Heart left ventricle (tissue), 16 donors: ENCODE results near the gene FGF9. TPM values are rescaled to one million over a fixed set of nuclear protein-coding genes. Genes with fewer than 3 reads are reported as not detected.
A peak's percentile ranks its signal among the peaks of the same experiment; 100 is the strongest.

ENCODE experiments used
- ATAC-seq, 4 donors: fragments of 200-7000 bp; cut with Tn5 transposase; one replicate each; pipeline ENCODE4 v1.9.1; 2020 to 2022; ENCODE audit warnings: moderate library complexity in 4 of 4, mild to moderate bottlenecking in 3 of 4, moderate number of reproducible peaks in 1 of 4
- DNase-seq, 5 donors: peaks; one replicate each; pipeline ENCODE4 v3.0.0-alpha.2; 2020
- H3K27ac ChIP-seq, 12 donors: fragments of 200-600 bp; sonication (generic) in 4 of 12; one replicate each; pipeline versions ENCODE4 v1.5.0 to v1.8.0; 2016 to 2022; ENCODE audit warnings: mild to moderate bottlenecking in 2 of 12
- H3K27me3 ChIP-seq, 9 donors: fragments of 200-600 bp; sonication (generic) in 2 of 9; one replicate each; pipeline versions ENCODE4 v1.5.1 to v1.8.0; 2016 to 2022; ENCODE audit warnings: mild to moderate bottlenecking in 3 of 9
- H3K36me3 ChIP-seq, 9 donors: fragments of 200-600 bp; sonication (generic) in 2 of 9; one replicate each; pipeline versions ENCODE4 v1.5.0 to v1.8.0; 2018 to 2022; ENCODE audit warnings: mild to moderate bottlenecking in 2 of 9
- H3K4me1 ChIP-seq, 12 donors: fragments of 200-600 bp; sonication (generic) in 4 of 12; one replicate each; pipeline versions ENCODE4 v1.5.0 to v1.8.0; 2016 to 2022; ENCODE audit warnings: mild to moderate bottlenecking in 3 of 12
- H3K4me3 ChIP-seq, 12 donors: fragments of 200-600 bp; sonication (generic) in 4 of 12; one replicate each; pipeline versions ENCODE4 v1.5.0 to v1.8.0; 2017 to 2022; ENCODE audit warnings: mild to moderate bottlenecking in 9 of 12, moderate library complexity in 4 of 12
- H3K9me3 ChIP-seq, 12 donors: fragments of 200-600 bp; sonication (generic) in 4 of 12; one replicate each; pipeline versions ENCODE4 v1.5.0 to v1.8.0; 2016 to 2022; ENCODE audit warnings: mild to moderate bottlenecking in 1 of 12
- CTCF ChIP-seq, 12 donors: fragments of 200-600 bp; sonication (generic) in 4 of 12; IDR thresholded peaks; one replicate each; pipeline versions ENCODE4 v1.5.0 to v1.8.0; 2018 to 2022; ENCODE audit warnings: antibody characterized with exemption in 12 of 12, mild to moderate bottlenecking in 5 of 12
- POLR2A ChIP-seq, 2 donors: fragments of 450-650 bp; IDR thresholded peaks; one replicate each; pipeline ENCODE4 v1.6.1; 2017; ENCODE audit warnings: antibody characterized with exemption in 2 of 2, mild to moderate bottlenecking in 2 of 2, moderate library complexity in 2 of 2
- WGBS, 4 donors: extraction: QIAGEN DNeasy Blood & Tissue Kit in 2 of 4; methylation state at CpG; one replicate each; pipeline versions ENCODE4 v1.1.5 to v1.1.7; 2013 to 2018; 5-methylcytosine and 5-hydroxymethylcytosine counted together
- intact Hi-C, 10 donors: fragments of 100-400 bp; cut with DNase I; formaldehyde crosslinking; loops; one replicate each; pipeline versions ENCODE4 v1.11.1 to v1.14.2; 2022
- polyA plus RNA-seq, 2 donors: library from polyadenylated mRNA; stranded (reverse); fragments of 200-250 nt; gene quantifications; one replicate each; pipeline ENCODE4 v1.2.3, GENCODE V29; 2013
- total RNA-seq, 9 donors: library from RNA; depleted of rRNA in 2 of 9; stranded (reverse); fragments of >200 nt in 2 of 9; fragmentation: NEBNext Ultra II Directional in 3 of 9; extraction: Animal tissue kit (Norgen Biotek cat#: 25700) in 3 of 9; gene quantifications; one replicate each; pipeline versions ENCODE4 v1.1.0 to v1.2.4, GENCODE V29; 2016 to 2023
- donor health status: ischemic (EF 13 %, LVEDD 7.1; RV severe dilation, severe dysfunction).
- donor health status: healthy with polysubstance abuse.
- donor health status: DM: no; HTN: yes; CAD: no.
- donor health status: DM: no; HTN: no; CAD: no.
- donor health status: ischemic (EF 25% LVEDD 6.9; RV normal size, moderate dysfunction).
- donor health status: ischemic (EF 25% LVEDD 5.7; RV mildly dilated, moderate dysfunction).
- donor health status: healthy.
- donor health status: DM: yes; HTN: yes; CAD: no.
- donor health status: ischemic (EF 35%, LVEDD 5.7; RV mildly dilated, moderate dysfunction).
- donor health status: nonischemic (EF 11% LVEDD 7.7; RV severe dilation, severe dysfunction).
- donor health status: DM: yes; HTN: yes; CAD: no.
- donor health status: PGD.
- donor health status: ischemic (EF 29% LVEDD 5.4; RV normal size, mild dysfunction).
- donor health status: nonischemic (EF 23%, LVEDD 6.1; RV moderate dilation, normal function).

The FGF9 gene
- total and polyA plus RNA-seq, 11 donors: 1.7 to 12.5 (median 7.6) TPM

- intact Hi-C loops: loop anchor here (5.0 to 10.0 kb wide), 6 partner anchors 638 to 1128 kb away; no protein-coding TSS in a partner anchor
- whole genome bisulfite sequencing, 4 donors: 82 to 92% (median 86%) methylated on average over 3 of the region's 3 CpGs
- DNase-seq (no peak), ATAC-seq (no peak)
- Histone ChIP-seq H3K4me1 (no peaks in the 10 kb centered on the region), H3K36me3 (no peaks in the 10 kb centered on the region), H3K27ac (no peak overlapping the region), H3K9me3 (peaks cover 0 to 1% (median 0%) of the 10 kb centered on the region in 12 donors), H3K27me3 (peaks cover 0 to 14% (median 0%) of the 10 kb centered on the region in 9 donors), H3K4me3 (no peak overlapping the region)
- TF ChIP-seq POLR2A (IDR thresholded peaks at IDR 0.05) (no peak), CTCF (IDR thresholded peaks at IDR 0.05) (no peak)
Measured at GRCh38 chr13:21636656-21637055, 34.2 kb upstream of the FGF9 start.

GRCh38 chr13:21637296-21637695 is 33.6 kb upstream of the FGF9 start:
- TF ChIP-seq CTCF (IDR thresholded peaks at IDR 0.05): no peak
- no peak for TF ChIP-seq POLR2A (IDR thresholded peaks at IDR 0.05)
- Histone ChIP-seq H3K36me3 (no peaks in the 10 kb centered on the region), H3K4me1 (no peaks in the 10 kb centered on the region), H3K27ac (no peak overlapping the region), H3K4me3 (no peak overlapping the region), H3K9me3 (no peaks in the 10 kb centered on the region), H3K27me3 (peaks cover 0 to 14% (median 0%) of the 10 kb centered on the region in 9 donors)
- no peak for ATAC-seq
- WGBS, 4 donors: 63 to 82% (median 75%) methylated on average over 13 of the region's 13 CpGs
- DNase-seq: no peak
- intact Hi-C loops: loop anchor here (5.0 to 10.0 kb wide), 6 partner anchors 638 to 1128 kb away; no protein-coding TSS in a partner anchor

- Histone ChIP-seq H3K4me3 (no peak overlapping the region), H3K9me3 (no peaks in the 10 kb centered on the region), H3K4me1 (no peaks in the 10 kb centered on the region), H3K27ac (no peak overlapping the region), H3K27me3 (peaks cover 0 to 14% (median 0%) of the 10 kb centered on the region in 9 donors), H3K36me3 (no peaks in the 10 kb centered on the region)
- ATAC-seq (no peak), DNase-seq (no peak)
- TF ChIP-seq POLR2A (IDR thresholded peaks at IDR 0.05): no peak
- TF ChIP-seq CTCF (IDR thresholded peaks at IDR 0.05): peak; percentile 72 to 88 (median 78)
- intact Hi-C loops: loop anchor here (2.0 to 10.0 kb wide), 7 partner anchors 636 to 1126 kb away; no protein-coding TSS in a partner anchor
- WGBS, 4 donors: 42 to 45% (median 43%) methylated on average over 6 of the region's 6 CpGs
Measured at GRCh38 chr13:21638319-21639282, 32.3 kb upstream of the FGF9 start.

DNA sequence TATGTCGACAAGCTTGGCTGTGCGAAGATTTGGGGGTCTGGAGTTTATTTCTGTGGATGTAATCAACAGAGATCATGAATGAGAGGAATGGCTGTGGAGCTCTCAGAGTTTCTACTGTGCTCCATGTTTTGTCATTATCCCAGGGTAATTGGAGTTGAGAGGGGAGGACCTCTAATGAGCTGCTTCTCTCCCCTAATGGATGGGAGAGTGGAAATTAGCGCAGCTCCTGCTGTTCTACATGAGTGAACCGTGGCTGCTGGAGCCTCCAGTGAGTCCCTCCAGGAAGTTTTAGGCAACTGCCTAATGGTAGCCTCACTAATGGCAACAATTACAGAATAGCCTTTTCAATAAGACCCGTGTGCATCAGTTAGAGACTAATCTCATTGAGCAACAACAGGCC is 31.3 kb upstream of the FGF9 start:
- no peaks in the 10 kb centered on the region for H3K36me3 ChIP-seq
- ATAC-seq (no peak), DNase-seq (no peak)
- H3K27ac ChIP-seq: no peak overlapping the region
- 75 to 88% (median 76%) methylated on average over 5 of the region's 5 CpGs for WGBS, 4 donors
- H3K4me1 ChIP-seq: no peaks in the 10 kb centered on the region
- H3K9me3 ChIP-seq: no peaks in the 10 kb centered on the region
- no peak overlapping the region for H3K4me3 ChIP-seq
- peaks cover 0 to 14% (median 0%) of the 10 kb centered on the region in 9 donors for H3K27me3 ChIP-seq
- intact Hi-C loops: loop anchor here (2.0 to 10.0 kb wide), 7 partner anchors 635 to 1125 kb away; no protein-coding TSS in a partner anchor
- no peak for TF ChIP-seq CTCF (IDR thresholded peaks at IDR 0.05)
- TF ChIP-seq POLR2A (IDR thresholded peaks at IDR 0.05): no peak
